Choroid plexus epithelial cell (primary cell): ENCODE data around the gene AZGP1.
"Not testable (repeated sequence)": the region's sequence is repeated elsewhere in the genome, so short reads cannot be mapped to it uniquely, and the experiment has no call there.

Experiments
- DNase-seq: peaks from one replicate; pipeline ENCODE4 v3.0.0-alpha.2; 2010; ENCODE audit warnings: low read depth
- H3K4me3 ChIP-seq: 2 replicates; pipeline ENCODE4 v1.5.1; 2011; ENCODE audit warnings: low read depth, mild to moderate bottlenecking, control low read depth, low read length, moderate library complexity
- TF ChIP-seq, protein P1 (sequence below): conservative IDR thresholded peaks from 2 replicates; pipeline ENCODE4 v1.5.1; 2011; ENCODE audit warnings: low read depth, mild to moderate bottlenecking, control low read depth, inconsistent platforms, low read length, moderate library complexity

AZGP1 gene

DNA sequence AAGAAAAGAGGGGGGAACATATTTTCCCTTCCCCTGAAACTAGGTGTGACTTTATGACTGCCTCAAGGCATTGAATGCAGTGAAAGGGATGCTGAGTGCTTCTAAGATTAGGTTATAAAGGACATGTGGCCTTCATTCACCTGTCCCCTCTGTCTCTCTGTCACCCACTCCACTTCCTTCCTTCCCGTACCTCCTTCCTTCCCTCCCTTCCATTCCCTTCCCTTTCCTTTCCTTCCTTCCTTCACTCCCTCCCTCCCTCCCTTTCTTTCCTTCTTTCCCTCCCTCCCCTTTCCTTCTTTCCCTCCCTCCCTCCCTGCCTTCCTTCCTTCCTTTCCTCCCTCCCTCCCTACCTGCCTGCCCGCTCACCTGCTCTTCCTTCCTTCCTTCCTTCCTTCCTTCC is 35.1 kb upstream of the AZGP1 start:
- DNase-seq: no peak
- no peak overlapping the region for H3K4me3 ChIP-seq
- TF ChIP-seq, protein P1, sequence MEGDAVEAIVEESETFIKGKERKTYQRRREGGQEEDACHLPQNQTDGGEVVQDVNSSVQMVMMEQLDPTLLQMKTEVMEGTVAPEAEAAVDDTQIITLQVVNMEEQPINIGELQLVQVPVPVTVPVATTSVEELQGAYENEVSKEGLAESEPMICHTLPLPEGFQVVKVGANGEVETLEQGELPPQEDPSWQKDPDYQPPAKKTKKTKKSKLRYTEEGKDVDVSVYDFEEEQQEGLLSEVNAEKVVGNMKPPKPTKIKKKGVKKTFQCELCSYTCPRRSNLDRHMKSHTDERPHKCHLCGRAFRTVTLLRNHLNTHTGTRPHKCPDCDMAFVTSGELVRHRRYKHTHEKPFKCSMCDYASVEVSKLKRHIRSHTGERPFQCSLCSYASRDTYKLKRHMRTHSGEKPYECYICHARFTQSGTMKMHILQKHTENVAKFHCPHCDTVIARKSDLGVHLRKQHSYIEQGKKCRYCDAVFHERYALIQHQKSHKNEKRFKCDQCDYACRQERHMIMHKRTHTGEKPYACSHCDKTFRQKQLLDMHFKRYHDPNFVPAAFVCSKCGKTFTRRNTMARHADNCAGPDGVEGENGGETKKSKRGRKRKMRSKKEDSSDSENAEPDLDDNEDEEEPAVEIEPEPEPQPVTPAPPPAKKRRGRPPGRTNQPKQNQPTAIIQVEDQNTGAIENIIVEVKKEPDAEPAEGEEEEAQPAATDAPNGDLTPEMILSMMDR: no peak

DNA sequence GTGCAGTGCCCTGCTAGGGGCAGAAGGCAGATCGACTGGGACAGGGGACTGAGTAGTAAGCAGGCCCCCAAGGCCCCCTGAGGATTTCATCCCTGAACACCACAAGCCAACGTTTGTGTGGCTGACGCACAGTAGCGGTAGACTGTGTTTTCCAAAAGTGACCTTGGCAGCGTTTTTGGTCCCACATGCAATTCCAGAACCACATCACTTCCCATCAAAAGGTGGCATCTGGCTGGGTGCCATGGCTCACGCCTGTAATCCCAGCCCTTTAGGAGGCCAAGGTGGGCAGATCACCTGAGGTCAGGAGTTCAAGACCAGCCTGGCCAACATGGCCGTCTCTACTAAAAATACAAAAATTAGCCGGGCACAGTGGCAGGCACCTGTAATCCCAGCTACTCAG is 34.1 kb upstream of the AZGP1 start:
- H3K4me3 ChIP-seq, DNase-seq: not testable (repeated sequence)

DNA sequence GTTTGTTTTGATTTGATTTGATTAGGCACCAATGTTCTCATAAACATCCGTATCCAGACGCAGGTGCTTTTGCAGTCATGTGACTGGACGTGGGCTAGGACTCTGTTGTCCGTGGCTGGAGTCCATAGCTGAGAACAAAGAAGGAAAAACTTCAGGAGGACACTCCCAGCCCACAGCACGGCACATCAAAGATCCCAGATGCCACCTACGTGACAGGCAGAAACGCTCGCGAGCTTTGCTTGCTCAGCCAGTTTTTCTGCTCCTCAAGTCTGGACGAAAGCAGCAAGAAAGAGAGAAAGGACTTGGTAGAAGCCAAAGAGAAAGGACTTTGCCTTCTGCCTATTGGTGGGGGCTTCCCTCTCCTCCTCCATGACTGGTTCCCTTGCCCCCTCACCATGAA is 32.7 kb upstream of the AZGP1 start:
- H3K4me3 ChIP-seq: no peak overlapping the region
- no peak for DNase-seq
- TF ChIP-seq, protein P1: no peak

DNA sequence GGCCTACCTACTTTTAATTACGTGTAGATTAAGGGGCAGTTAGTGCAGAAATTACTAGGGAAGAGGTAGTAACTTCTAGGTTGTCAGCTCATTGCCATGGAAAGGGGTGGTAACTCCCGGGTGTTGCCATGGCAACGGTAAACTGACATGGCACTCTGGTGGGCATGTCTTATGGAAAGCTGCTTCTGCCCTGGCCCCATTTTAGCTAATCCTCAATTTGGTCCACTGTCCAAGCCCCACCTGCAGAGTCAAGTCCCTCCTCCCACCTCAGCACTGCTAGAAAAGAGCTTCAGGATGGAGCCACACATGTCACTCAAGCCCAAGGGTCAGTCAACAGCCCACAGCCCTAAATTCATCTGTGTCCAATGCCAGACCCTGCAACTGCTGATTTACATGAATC is 32.1 kb upstream of the AZGP1 start:
- DNase-seq: no peak
- no peak overlapping the region for H3K4me3 ChIP-seq
- TF ChIP-seq, protein P1: no peak

DNA sequence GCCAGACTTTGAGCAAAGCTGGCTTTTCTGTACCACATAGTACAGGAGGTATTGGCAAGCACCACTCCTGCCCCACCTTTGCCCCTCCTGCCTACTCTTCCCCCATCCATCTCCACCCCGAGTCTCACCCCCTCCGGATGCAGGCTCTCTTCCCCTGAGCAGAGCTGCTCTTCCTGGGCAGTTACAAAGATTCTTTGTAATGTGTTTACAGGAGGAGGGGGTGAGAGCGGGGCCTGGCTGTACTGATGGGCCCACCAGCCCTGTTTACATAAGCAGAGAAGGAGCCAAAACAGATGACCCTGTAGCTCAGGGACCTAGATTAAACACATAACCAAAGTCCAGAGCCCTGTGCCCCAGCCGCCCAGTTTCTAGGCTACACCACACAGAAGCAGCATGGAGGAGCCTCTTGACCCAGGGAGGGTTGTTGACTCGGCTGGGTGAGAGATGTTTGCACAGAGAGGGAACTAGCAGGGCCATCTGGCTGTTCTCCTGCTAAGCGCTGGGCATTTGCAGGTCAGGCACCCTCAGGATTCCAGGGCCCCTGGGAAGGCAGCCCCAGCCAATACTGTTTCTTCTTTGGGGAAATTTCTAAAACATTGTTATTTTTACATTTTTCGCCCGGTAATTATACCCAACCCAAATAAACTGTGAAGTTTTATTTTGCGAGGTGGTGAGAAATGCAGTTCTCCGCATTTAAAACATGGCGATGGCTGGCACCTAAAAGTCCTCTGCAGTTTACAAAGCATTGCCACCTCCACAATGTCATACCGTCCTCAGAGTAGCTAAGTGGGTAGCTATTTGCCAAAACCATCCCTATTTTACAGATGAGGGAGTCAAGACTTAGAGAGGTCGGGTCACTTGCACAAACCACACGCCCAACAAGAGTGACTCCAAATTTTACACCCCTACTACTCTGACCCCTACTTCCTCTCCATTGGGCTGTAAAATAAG is 28.2 kb upstream of the AZGP1 start:
- H3K4me3 ChIP-seq: no peak overlapping the region
- TF ChIP-seq, protein P1: no peak
- DNase-seq: peak; percentile 54

DNA sequence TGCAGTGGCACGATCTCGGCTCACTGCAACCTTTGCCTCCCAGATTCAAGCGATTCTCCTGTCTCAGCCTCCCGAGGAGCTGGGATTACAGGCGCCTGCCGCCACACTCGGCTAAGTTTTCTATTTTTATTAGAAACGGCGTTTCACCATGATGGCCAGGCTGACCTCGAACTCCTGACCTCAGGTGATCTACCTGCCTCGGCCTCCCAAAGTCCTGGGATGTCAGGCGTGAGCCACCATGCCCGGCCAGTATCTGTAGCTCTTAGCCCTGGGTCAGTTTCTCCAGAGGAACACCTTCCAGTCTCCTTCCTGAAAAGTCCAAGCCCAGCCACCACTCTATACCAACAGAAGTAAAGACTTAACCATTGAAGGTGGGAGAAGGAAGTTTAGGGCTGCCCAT is 24.4 kb upstream of the AZGP1 start:
- TF ChIP-seq, protein P1: no peak
- DNase-seq: no peak
- H3K4me3 ChIP-seq: no peak overlapping the region

DNA sequence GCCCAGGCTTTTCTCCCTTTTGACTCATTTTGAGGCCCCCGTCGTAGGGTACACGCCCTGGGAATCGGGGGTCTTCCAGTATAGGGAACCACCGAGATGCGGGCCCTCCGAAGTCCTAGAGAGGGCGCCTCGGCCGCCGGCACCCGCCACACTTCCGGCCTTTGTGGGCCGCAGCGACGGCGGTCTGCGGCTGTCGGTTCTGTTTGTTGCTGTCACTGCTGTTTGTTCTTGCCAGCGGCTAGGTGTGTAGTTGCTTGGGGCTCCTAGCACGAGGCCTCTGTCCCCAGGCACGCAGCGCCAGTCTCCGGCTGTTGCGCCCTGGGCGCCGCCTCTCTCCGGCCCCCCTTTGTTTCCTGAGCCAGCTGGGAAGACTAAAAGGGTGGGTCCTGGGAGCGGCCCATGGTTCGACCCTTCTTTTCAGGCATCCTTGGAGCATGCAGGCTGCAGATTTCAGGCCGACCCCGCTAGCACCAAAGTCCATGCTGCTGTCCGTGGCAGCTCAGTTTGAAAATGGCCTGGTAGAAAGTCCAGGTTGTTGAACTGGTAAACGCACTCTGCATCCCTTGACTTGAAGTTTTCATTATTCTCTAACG is 21.8 kb upstream of the AZGP1 start:
- DNase-seq: peak; percentile 38
- peak overlapping the region; percentile 64 for H3K4me3 ChIP-seq
- TF ChIP-seq, protein P1: peak; percentile 49
